Measurements from ENCODE around the gene KCNIP4. TPM values are rescaled to one million over a fixed set of nuclear protein-coding genes. Genes with fewer than 3 reads are reported as not detected.

KCNIP4 gene
- total RNA-seq, 1 donor, result not detected

GRCh38 chr4:21451032-21451431, 497.5 kb downstream of the KCNIP4 start:
- Histone ChIP-seq H4K20me1 (ENCODE audit: insufficient read depth, low read length) (no peaks in the 10 kb centered on the region), H2AFZ (ENCODE audit: low read length) (no peak overlapping the region), H3K36me3 (ENCODE audit: insufficient read depth, low read length) (no peaks in the 10 kb centered on the region), H3K27ac (ENCODE audit: low read depth, low read length) (no peak overlapping the region), H3K27me3 (ENCODE audit: insufficient read depth, low read length) (no peaks in the 10 kb centered on the region), H3K9me3 (ENCODE audit: low read depth, low read length) (peaks cover 2% of the 10 kb centered on the region), H3K4me1 (ENCODE audit: insufficient read depth, low read length) (no peaks in the 10 kb centered on the region), H3K4me2 (ENCODE audit: insufficient read depth, low read length) (no peak overlapping the region), H3K4me3 (ENCODE audit: insufficient read depth, low read length) (no peak overlapping the region), H3K79me2 (ENCODE audit: insufficient read depth, low read length) (no peaks in the 10 kb centered on the region)
- no peak for DNase-seq (ENCODE audit: insufficient read length, low spot score, missing footprints)
- TF ChIP-seq CTCF (IDR thresholded peaks at IDR 0.05; ENCODE audit: extremely low read depth, low read depth, low read length), result no peak

GRCh38 chr4:21450331-21450730, 498.2 kb downstream of the KCNIP4 start:
- Histone ChIP-seq H2AFZ (ENCODE audit: low read length) (no peak overlapping the region), H3K27me3 (ENCODE audit: insufficient read depth, low read length) (no peaks in the 10 kb centered on the region), H3K4me1 (ENCODE audit: insufficient read depth, low read length) (no peaks in the 10 kb centered on the region), H3K4me2 (ENCODE audit: insufficient read depth, low read length) (no peak overlapping the region), H3K4me3 (ENCODE audit: insufficient read depth, low read length) (no peak overlapping the region), H3K9me3 (ENCODE audit: low read depth, low read length) (peaks cover 2% of the 10 kb centered on the region), H3K36me3 (ENCODE audit: insufficient read depth, low read length) (no peaks in the 10 kb centered on the region), H4K20me1 (ENCODE audit: insufficient read depth, low read length) (no peaks in the 10 kb centered on the region), H3K79me2 (ENCODE audit: insufficient read depth, low read length) (no peaks in the 10 kb centered on the region), H3K27ac (ENCODE audit: low read depth, low read length) (no peak overlapping the region)
- no peak for TF ChIP-seq CTCF (IDR thresholded peaks at IDR 0.05; ENCODE audit: extremely low read depth, low read depth, low read length)
- no peak for DNase-seq (ENCODE audit: insufficient read length, low spot score, missing footprints)

GRCh38 chr4:21447301-21448054, 501.1 kb downstream of the KCNIP4 start:
- Histone ChIP-seq H3K27me3 (ENCODE audit: insufficient read depth, low read length) (no peaks in the 10 kb centered on the region), H2AFZ (ENCODE audit: low read length) (no peak overlapping the region), H3K79me2 (ENCODE audit: insufficient read depth, low read length) (no peaks in the 10 kb centered on the region), H3K4me3 (ENCODE audit: insufficient read depth, low read length) (no peak overlapping the region), H3K4me1 (ENCODE audit: insufficient read depth, low read length) (no peaks in the 10 kb centered on the region), H4K20me1 (ENCODE audit: insufficient read depth, low read length) (no peaks in the 10 kb centered on the region), H3K27ac (ENCODE audit: low read depth, low read length) (no peak overlapping the region), H3K36me3 (ENCODE audit: insufficient read depth, low read length) (no peaks in the 10 kb centered on the region), H3K9me3 (ENCODE audit: low read depth, low read length) (no peaks in the 10 kb centered on the region), H3K4me2 (ENCODE audit: insufficient read depth, low read length) (no peak overlapping the region)
- no peak for DNase-seq (ENCODE audit: insufficient read length, low spot score, missing footprints)
- TF ChIP-seq CTCF (IDR thresholded peaks at IDR 0.05; ENCODE audit: extremely low read depth, low read depth, low read length), result no peak

- no peak for TF ChIP-seq CTCF (IDR thresholded peaks at IDR 0.05; ENCODE audit: extremely low read depth, low read depth, low read length)
- H3K27ac ChIP-seq (ENCODE audit: low read depth, low read length), result no peak overlapping the region
- H2AFZ ChIP-seq (ENCODE audit: low read length), result no peak overlapping the region
- H3K9me3 ChIP-seq (ENCODE audit: low read depth, low read length), result no peaks in the 10 kb centered on the region
- H3K4me3 ChIP-seq (ENCODE audit: insufficient read depth, low read length), result no peak overlapping the region
- H3K27me3 ChIP-seq (ENCODE audit: insufficient read depth, low read length), result no peaks in the 10 kb centered on the region
- no peaks in the 10 kb centered on the region for H3K4me1 ChIP-seq (ENCODE audit: insufficient read depth, low read length)
- H3K4me2 ChIP-seq (ENCODE audit: insufficient read depth, low read length), result no peak overlapping the region
- H4K20me1 ChIP-seq (ENCODE audit: insufficient read depth, low read length), result no peaks in the 10 kb centered on the region
- H3K36me3 ChIP-seq (ENCODE audit: insufficient read depth, low read length), result no peaks in the 10 kb centered on the region
- no peaks in the 10 kb centered on the region for H3K79me2 ChIP-seq (ENCODE audit: insufficient read depth, low read length)
- DNase-seq (ENCODE audit: insufficient read length, low spot score, missing footprints), result no peak
Observed at GRCh38 chr4:21420166-21420565, 528.4 kb downstream of the KCNIP4 start.
